ENCODE measurements around the gene PAQR5. TPM values are rescaled to one million over a fixed set of nuclear protein-coding genes. Genes with fewer than 3 reads are reported as not detected.

Gene PAQR5
- total and polyA plus RNA-seq, 9 of the 15 experiments (the other 6 are each of a cell fraction or from before 2014, with no cell fraction given): 0.04 to 0.08 TPM; not detected in 7

DNA sequence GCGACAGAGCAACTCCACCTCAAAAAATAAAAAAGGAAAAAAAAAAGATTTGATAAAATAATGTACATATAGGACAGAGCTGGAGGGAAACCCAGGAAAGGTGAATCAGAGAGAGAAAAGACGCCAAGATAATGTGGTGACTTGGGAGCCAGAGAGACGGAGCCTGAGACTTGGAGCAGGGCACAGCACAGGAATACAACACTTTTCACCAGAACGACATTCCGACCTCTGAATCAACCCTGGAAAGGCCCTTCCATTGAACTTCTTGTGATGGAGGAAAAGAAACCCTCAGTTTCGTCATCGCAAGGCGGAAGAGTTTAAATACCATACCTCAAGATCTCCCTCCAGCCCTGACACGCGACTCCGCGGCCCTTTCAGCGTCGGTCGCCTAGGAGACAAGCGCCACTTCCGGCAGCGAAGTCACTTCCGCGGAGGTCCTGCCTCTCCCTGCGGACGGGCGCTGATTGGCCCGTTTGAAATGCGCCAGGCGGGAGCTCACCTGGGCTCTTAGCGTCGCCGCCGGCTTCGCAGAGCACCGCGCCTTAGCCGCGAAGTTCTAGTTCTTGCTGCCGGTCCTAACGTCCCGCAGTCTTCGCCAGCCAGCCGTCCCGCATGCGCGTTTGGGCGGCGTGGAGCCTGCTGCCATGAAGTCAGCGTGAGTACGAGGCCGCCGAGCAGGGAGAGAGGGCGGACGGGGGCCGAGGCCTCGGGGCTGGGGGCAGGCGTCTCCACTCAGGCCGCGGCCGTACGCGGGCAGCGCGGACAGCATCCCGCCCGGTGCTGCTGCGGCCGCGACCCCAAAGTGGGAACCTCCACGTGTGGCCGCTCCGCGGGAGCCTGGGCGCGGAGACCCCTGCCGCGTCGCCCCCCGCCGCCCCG is 115.3 kb downstream of the PAQR5 start, which contains the start of gene KIF23 (continued):
- TF ChIP-seq MYC (IDR thresholded peaks at IDR 0.05; ENCODE audit: low read depth, low read length) (peak; percentile 84), MYC (CRISPR knock-in tag; IDR thresholded peaks at IDR 0.05; ENCODE audit: borderline replicate concordance, low read depth) (no peak), POLR2AphosphoS5 (IDR thresholded peaks at IDR 0.05; ENCODE audit: control insufficient read depth, insufficient read depth, low read depth, low read length) (peak; percentile 71), NFE2 (IDR thresholded peaks at IDR 0.05; ENCODE audit: low read depth) (peak; percentile 15; the same call in 1 of the 2 replicates), RBM17 (IDR thresholded peaks at IDR 0.05; ENCODE audit: borderline replicate concordance, low read depth, low read length) (no peak), ESRRA (IDR thresholded peaks at IDR 0.05; ENCODE audit: borderline replicate concordance, low read depth) (no peak), E2F8 (IDR thresholded peaks at IDR 0.05; ENCODE audit: low read depth, partially characterized antibody) (peak; percentile 69), SAP30 (IDR thresholded peaks at IDR 0.05; ENCODE audit: borderline replicate concordance, insufficient read depth, low read depth, low read length, poor library complexity, severe bottlenecking) (peak; percentile 93), PKNOX1 (IDR thresholded peaks at IDR 0.05) (peak; percentile 56), MEIS2 (IDR thresholded peaks at IDR 0.05; ENCODE audit: partially characterized antibody) (peak; percentile 28), RBBP5 (IDR thresholded peaks at IDR 0.05; ENCODE audit: borderline replicate concordance, insufficient read depth, low read length, poor library complexity, severe bottlenecking) (peak; percentile 95), ZFX (CRISPR knock-in tag; IDR thresholded peaks at IDR 0.05) (peak; percentile 83), PCBP1 (IDR thresholded peaks at IDR 0.05; ENCODE audit: low read depth, low read length, poor library complexity, severe bottlenecking) (peak; percentile 60), TOE1 (IDR thresholded peaks at IDR 0.05; ENCODE audit: borderline replicate concordance) (no peak), TOE1 (CRISPR knock-in tag; IDR thresholded peaks at IDR 0.05; ENCODE audit: borderline replicate concordance, low read depth) (no peak), ZEB2 (IDR thresholded peaks at IDR 0.05) (peak; percentile 71; the same call in 1 of the 2 replicates), HNRNPLL (IDR thresholded peaks at IDR 0.05; ENCODE audit: low read depth, low read length, poor library complexity, severe bottlenecking) (peak; percentile 97), ETV6 (IDR thresholded peaks at IDR 0.05; ENCODE audit: borderline replicate concordance in 1 of 2, low read depth in 2 of 2, low read length in 1 of 2) (no peak), ETV6 (CRISPR knock-in tag; IDR thresholded peaks at IDR 0.05; ENCODE audit: borderline replicate concordance) (no peak), ZBTB43 (CRISPR knock-in tag; IDR thresholded peaks at IDR 0.05) (0 out of 2 replicates have a peak, but pooled peaks have one; percentile 41)
